Activated T-cell treated with anti-CD3 and anti-CD28 coated beads for 48 hours (primary cell): ENCODE measurements around the gene PHC2.

Experiments used
- DNase-seq: peaks from one replicate; pipeline ENCODE4 v3.0.0-alpha.2; 2020; ENCODE audit warnings: low read depth

The PHC2 gene

DNA sequence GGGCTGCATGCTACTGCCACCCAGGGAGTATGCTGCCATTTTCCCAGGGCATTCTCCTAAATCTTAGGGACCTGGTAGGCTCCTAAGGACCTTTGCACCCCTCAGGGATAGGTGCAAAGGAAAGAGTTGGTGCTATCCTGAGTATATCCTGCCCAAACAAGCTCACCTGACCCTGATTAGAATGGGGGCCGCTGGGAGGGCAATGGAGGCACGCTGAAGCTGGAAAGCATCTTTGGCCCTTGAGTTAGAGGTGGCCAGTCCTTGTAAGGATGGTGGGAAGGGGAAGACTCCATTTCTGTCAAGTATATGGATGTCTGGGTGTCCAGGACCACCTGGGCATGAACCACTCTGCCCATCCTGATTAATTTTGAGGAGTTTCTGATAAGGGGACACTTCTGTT lies 61.1 kb downstream of the PHC2 start:
- DNase-seq, result no peak

GRCh38 chr1:33369081-33369480 lies 61.8 kb downstream of the PHC2 start:
- DNase-seq, result no peak

- no peak for DNase-seq
These were observed 62.5 kb downstream of the PHC2 start for GRCh38 chr1:33368431-33368830.

GRCh38 chr1:33367485-33368405 lies 63.1 kb downstream of the PHC2 start:
- DNase-seq, result peak; percentile 78

GRCh38 chr1:33366762-33367484 lies 64.0 kb downstream of the PHC2 start:
- DNase-seq, result no peak

DNA sequence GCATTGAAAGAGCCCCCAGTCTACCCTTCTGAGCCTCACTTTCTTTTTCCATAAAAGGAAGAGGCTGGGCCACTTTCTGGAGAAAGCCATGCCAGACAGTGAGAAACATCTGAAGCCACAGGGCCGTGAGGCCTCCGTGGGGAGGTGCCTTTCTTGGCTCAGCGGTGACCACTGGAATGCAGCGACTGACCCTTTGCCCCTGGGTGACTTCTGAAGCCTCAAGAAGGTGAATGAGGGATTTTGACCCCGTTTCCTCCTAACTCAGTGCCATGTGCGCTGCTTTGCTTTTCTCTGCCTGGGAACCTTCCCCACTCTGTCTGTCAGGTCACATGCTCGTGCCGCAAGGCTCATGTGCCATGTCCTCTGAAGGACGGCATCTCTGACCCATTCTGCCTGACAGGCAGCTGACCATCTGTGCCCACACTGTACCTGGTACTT lies 65.3 kb downstream of the PHC2 start:
- no peak for DNase-seq

GRCh38 chr1:33364565-33364918 lies 66.4 kb downstream of the PHC2 start:
- DNase-seq, result no peak

DNA sequence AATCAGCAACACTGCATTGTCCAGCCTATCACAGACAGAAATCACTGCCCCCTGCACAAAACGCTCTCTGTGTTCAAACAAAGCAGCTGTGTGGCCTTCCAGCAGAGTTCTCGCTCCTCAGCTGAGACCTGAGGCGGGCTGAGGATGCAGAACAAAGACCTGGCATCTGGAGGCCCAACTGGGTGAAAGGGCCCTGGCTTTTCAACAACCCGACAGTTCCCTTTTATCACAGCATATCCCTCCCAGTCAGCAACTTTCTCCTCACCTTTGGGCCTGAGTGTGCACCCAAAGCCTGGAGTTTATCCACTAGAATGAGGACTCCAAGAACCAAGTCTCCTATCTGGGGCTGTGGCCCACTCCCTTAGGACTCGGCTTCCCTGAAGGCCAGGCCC lies 67.4 kb downstream of the PHC2 start:
- DNase-seq, result no peak

GRCh38 chr1:33363021-33363420 lies 67.9 kb downstream of the PHC2 start:
- no peak for DNase-seq

DNA sequence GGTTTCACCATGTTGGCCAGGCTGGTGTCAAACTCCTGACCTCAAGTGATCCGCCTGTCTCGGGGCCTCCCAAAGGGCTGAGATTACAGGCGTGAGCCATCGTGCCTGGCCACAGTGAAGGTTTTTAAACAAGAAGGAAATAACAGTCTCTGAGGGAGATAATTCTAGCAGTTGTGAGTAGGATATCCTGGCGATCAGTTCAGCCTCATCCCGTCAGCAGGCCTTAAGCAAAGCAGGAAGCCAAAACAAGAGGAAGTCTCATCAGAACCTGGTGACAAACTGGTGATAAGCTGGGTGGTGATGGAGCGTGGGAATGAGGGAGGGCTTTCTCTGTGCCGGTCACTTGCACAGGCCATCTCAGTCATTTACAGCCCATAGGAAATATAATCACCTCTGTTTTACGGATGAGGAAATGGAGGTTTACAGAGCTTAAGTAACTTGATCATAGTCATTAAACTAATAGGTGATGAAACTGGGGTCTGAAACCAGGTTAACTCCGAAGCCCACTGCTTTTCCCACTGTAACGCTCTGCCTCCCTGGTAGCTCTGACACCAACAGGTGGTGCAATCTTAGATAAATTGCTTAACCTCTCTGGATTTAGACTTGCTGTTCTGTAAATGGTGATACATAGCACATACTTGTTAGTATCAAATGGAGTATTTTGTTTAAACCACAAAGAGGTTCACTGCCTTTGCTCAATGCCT lies 69.2 kb downstream of the PHC2 start:
- DNase-seq, result no peak

GRCh38 chr1:33360367-33360766 lies 70.5 kb downstream of the PHC2 start:
- DNase-seq, result no peak

- DNase-seq, result no peak
These were observed 71.0 kb downstream of the PHC2 start for GRCh38 chr1:33359931-33360330.

GRCh38 chr1:33358795-33359503 lies 71.9 kb downstream of the PHC2 start:
- no peak for DNase-seq

GRCh38 chr1:33358114-33358794 lies 72.6 kb downstream of the PHC2 start:
- no peak for DNase-seq

DNA sequence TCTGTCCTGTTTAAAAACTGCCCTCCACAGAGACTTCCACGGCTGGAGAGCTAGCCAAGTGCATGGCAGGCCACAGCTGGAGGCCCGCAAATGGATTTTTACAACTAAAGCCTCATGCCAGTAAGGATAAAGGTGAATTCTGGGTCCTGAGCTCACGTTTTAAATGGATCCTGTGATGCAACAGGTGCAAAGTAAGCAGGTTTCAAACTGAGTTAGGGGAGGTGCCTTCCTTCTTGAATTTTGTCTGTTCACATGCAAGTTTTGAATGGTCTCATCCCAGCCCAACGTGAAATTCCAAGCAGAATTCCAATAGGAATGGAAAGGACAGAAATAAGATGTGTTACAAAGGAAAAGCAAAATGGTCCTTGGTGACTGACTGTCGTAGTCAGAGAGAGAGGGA lies 73.8 kb downstream of the PHC2 start:
- DNase-seq, result no peak

DNA sequence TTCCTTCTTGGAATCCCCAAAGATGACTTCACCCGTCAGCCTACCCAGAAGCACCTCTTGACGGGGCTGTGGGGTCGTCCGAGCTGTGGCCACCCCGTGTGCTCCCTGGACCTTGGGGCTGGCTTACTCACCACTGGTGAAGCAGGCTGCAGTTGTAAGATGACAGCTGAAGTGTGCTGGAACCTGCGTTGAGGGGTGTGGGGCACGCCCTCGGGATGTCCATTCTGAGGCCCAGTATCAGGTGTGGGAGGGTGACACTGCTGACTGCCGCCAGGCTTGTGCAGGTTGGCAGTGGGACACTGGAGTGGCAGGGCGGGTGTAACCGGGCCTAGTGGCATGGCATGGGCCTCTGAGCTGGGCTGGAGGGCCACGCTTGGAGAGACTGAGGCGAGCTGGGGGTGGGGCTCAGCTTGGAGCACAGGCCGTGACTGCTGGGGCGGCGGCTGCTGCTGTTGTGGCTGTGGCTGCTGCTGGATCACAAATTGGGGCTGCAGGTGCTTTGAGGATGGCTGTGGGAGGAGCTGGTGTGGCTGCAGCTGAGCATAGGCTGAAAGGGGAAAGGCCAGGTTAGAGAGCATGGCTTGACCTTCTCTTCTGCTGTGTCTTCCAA lies 76.1 kb downstream of the PHC2 start:
- no peak for DNase-seq

- DNase-seq, result no peak
These were observed 77.4 kb downstream of the PHC2 start for GRCh38 chr1:33353531-33353930.

- no peak for DNase-seq
These were observed 79.6 kb downstream of the PHC2 start for GRCh38 chr1:33351281-33351660.

DNA sequence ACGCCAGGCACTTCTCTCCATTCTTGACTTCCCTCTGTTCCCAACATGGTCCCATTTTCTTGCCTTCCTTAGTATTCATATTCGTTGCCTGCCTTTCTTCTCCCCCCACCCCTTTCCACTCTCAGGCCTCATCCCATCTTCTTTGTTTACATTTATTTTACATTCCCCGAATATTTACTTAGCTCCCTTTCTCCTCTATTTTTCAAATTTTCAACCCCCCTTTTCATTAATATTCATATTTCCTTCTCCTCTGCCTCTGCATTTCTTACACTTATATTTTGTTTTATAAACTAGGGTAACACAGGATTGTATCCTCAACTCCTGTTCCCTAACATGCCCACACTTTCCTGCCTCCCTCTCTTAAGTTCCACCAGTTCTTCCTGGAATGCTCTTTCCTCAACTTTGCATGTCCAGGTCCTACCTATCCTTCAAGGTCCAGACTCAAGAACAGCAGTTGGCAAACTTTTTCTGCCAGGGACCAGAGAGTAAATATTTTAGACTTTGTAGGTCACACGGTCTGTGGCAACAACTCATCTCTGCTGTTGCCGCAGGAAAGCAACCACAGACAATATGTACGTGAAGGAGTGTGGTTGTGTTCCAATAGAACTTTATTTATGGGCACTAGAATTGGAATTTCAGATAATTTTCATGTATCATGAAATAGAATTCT lies 80.1 kb downstream of the PHC2 start:
- no peak for DNase-seq

- peak; percentile 84 for DNase-seq
These were observed 80.9 kb downstream of the PHC2 start for GRCh38 chr1:33349778-33350610.
